Epithelial cell of proximal tubule (primary cell): ENCODE measurements around the gene KCTD19. TPM values are rescaled to one million over a fixed set of nuclear protein-coding genes. Genes with fewer than 3 reads are reported as not detected.

Experiments used
- DNase-seq: peaks from one replicate; pipeline ENCODE4 v3.0.0-alpha.2; 2011; ENCODE audit warnings: low read depth
- H3K4me3 ChIP-seq: 2 replicates; pipeline ENCODE4 v1.5.1; 2011; ENCODE audit warnings: low read depth, mild to moderate bottlenecking, low read length
- total RNA-seq: library from RNA; depleted of rRNA; stranded (reverse); fragments of >200 nt; gene quantifications from 2 replicates; pipeline ENCODE4 v1.2.3, GENCODE V29; 2015
- TF ChIP-seq, protein P1 (sequence below): conservative IDR thresholded peaks from 2 replicates; pipeline ENCODE4 v1.5.1; 2012; ENCODE audit warnings: low read depth, mild to moderate bottlenecking, low read length

The KCTD19 gene
- total RNA-seq, 1 donor from 2014 or later: 0.35 TPM

DNA sequence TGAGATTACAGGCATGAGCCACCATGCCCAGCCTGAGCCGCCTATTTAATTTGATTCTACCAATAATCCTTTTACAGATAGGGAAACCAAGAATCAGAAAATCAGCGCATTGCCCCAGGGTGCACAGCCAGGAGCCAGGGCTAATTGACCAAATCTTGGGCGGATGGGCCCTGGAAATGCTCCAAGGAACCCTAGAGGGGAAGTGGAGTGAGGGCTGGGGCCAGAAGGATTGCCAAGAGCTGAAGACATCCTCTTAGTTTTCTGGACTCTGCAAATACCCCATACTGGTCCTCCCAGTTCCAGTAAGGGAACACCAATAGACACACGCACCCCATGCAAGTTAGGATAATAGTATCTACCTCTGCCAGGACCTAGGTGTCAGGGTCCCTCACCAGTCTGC lies 83.1 kb downstream of the KCTD19 start:
- no peak overlapping the region for H3K4me3 ChIP-seq
- TF ChIP-seq, protein P1, sequence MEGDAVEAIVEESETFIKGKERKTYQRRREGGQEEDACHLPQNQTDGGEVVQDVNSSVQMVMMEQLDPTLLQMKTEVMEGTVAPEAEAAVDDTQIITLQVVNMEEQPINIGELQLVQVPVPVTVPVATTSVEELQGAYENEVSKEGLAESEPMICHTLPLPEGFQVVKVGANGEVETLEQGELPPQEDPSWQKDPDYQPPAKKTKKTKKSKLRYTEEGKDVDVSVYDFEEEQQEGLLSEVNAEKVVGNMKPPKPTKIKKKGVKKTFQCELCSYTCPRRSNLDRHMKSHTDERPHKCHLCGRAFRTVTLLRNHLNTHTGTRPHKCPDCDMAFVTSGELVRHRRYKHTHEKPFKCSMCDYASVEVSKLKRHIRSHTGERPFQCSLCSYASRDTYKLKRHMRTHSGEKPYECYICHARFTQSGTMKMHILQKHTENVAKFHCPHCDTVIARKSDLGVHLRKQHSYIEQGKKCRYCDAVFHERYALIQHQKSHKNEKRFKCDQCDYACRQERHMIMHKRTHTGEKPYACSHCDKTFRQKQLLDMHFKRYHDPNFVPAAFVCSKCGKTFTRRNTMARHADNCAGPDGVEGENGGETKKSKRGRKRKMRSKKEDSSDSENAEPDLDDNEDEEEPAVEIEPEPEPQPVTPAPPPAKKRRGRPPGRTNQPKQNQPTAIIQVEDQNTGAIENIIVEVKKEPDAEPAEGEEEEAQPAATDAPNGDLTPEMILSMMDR: no peak
- DNase-seq: no peak

DNA sequence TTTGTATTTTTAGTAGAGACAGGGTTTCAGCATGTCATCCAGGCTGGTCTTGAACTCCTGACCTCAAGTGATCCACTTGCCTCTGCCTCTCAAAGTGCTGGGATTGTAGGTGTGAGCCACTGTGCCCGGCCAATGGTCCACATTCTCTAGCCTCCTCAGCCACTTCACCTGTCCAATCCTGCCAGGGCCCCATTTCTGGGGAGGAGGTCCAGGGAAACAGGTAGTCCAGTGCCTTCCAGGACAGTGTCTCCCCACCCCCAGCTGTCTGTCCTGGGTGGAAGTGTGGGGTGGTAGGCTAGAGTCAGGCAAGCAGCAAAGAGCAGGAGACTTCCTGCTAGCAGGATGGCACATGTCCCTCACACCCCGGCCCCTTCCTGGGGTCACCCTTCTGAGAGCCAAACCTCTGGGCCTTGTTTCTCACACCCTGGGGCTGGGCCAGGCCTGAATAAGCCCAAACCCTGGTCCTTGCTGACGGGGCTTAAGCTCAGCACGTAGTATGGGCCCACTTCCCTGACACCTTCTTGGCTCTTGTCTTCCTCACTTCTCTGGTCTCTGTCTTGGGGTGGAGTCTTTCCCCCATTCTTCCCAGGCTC lies 84.3 kb downstream of the KCTD19 start:
- H3K4me3 ChIP-seq: no peak overlapping the region
- no peak for DNase-seq
- TF ChIP-seq, protein P1: no peak

DNA sequence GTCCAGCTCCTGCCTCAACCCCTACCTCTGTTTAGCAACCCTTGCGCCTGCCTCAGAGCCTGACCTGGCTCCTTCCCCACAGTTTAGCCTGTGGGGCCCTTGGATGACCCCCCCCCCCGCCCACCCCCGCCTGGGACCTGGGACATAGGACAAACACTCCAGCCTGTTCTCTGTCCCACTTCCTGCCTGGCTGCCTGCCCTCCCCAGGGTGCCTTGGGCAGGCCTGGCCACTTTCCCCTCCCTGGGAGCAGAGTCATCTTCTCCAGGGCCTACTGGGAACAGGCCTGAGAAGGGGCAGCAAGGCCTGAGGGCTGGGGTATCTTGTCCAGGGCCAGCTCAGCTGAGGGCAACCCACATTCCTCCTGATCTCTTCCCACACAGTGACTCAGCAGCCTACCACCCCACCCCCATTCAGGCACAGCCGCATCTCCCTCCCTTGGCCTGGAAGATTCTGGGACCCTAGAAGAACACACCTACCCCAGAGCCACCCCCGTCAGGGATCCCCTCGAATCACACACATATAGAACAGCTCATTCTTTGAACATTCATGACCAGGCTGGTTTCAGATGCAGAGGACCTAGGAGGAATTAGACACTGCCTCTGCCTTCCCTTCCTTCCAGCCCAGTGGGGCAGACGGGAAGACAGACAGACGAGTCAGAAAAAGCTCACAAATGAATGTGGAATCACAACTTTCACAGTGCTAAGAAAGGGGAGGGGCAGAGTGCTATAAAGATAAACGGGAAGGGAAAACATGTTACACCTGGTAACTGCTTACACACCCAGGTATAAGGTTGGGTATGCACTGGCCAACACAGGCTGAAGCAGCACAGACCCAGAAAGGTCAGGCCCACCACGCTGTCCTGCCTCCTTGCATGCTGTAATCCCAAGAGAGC lies 85.3 kb downstream of the KCTD19 start:
- no peak for DNase-seq
- TF ChIP-seq, protein P1: no peak
- H3K4me3 ChIP-seq: no peak overlapping the region

DNA sequence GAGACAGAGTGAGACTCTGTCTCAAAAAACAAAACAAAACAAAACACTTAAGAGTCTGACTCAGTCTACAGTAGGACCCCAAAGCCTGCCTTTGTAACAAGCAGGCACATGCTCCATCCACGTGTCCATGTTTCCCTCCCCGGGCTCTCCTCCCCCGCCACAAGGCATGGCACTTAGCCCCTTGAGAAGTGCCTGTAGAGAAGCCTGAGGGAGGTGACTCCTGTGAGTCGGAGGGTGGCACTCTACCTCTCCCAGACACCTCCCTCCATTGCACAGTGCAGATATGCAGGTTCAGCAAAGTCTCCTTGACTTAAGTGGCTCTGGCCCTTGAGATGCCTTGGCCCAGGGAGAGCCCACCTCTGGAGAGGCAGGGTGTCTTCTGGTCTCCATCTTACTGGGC lies 86.0 kb downstream of the KCTD19 start:
- TF ChIP-seq, protein P1: no peak
- DNase-seq: no peak
- no peak overlapping the region for H3K4me3 ChIP-seq

Other genes with a start within 250 kb of the KCTD19 start
- gene PHAF1, start 216.8 kb downstream of the KCTD19 start, total RNA-seq: 14.7 and 16.4 TPM in 2 replicates
- gene B3GNT9, start 175.7 kb downstream of the KCTD19 start, total RNA-seq: 1.0 and 2.0 TPM in 2 replicates
- gene TRADD, start 166.8 kb downstream of the KCTD19 start, total RNA-seq: 17.6 and 30.6 TPM in 2 replicates
- gene FBXL8, start 166.8 kb downstream of the KCTD19 start, total RNA-seq: 4.9 and 12.3 TPM in 2 replicates
- 0.14 and 0.63 TPM in 2 replicates for gene HSF4, start 162.0 kb downstream of the KCTD19 start, total RNA-seq
- 12.5 and 39.4 TPM in 2 replicates for gene NOL3, start 156.2 kb downstream of the KCTD19 start, total RNA-seq
- gene MATCAP1, start 142.8 kb downstream of the KCTD19 start, total RNA-seq: 5.1 and 11.4 TPM in 2 replicates
- gene EXOC3L1, start 136.6 kb downstream of the KCTD19 start, total RNA-seq: 1.2 TPM in 1 of 2 replicates, not detected in the other
- gene E2F4, start 134.6 kb downstream of the KCTD19 start, total RNA-seq: 78.9 and 108 TPM in 2 replicates
- gene ELMO3, start 127.6 kb downstream of the KCTD19 start, total RNA-seq: 4.0 and 11.0 TPM in 2 replicates
- 49.0 and 54.8 TPM in 2 replicates for gene TMEM208, start 99.6 kb downstream of the KCTD19 start, total RNA-seq
- gene FHOD1, start 79.3 kb downstream of the KCTD19 start, total RNA-seq: 16.4 and 20.1 TPM in 2 replicates
- 0.14 and 0.23 TPM in 2 replicates for gene SLC9A5, start 77.8 kb downstream of the KCTD19 start, total RNA-seq
- 6.6 and 10.2 TPM in 2 replicates for gene PLEKHG4, start 47.2 kb downstream of the KCTD19 start, total RNA-seq
- gene LRRC36, start 74 bp upstream of the KCTD19 start, total RNA-seq: 0.07 and 0.52 TPM in 2 replicates
- 0.36 TPM in 1 of 2 replicates, not detected in the other for gene TPPP3, start 66.8 kb upstream of the KCTD19 start, total RNA-seq
- 1.8 and 7.3 TPM in 2 replicates for gene ZDHHC1, start 89.7 kb upstream of the KCTD19 start, total RNA-seq
- gene HSD11B2, start 104.4 kb upstream of the KCTD19 start, total RNA-seq: 1.2 and 2.2 TPM in 2 replicates
- gene ATP6V0D1, start 154.4 kb upstream of the KCTD19 start, total RNA-seq: 97.9 and 120 TPM in 2 replicates
- not detected in 2 replicates for gene AGRP, start 156.8 kb upstream of the KCTD19 start, total RNA-seq
- gene RIPOR1, start 202.1 kb upstream of the KCTD19 start, total RNA-seq: 44.5 and 74.9 TPM in 2 replicates
- 25.9 and 32.0 TPM in 2 replicates for gene CTCF, start 235.8 kb upstream of the KCTD19 start, total RNA-seq